ENCODE results near the gene RNASE4.

- no peak for TF ChIP-seq CTCF (conservative IDR thresholded peaks at IDR 0.05; ENCODE audit: low read length)
- no peak for TF ChIP-seq EZH2phosphoT487 (IDR thresholded peaks at IDR 0.05; ENCODE audit: borderline replicate concordance)
Observed at GRCh38 chr14:20732477-20732876, 48.1 kb downstream of the RNASE4 start.
